T47D (cell line): ENCODE results near the gene SLAMF8.

ENCODE experiments used
- DNase-seq, 2 experiments: peaks; one replicate each; pipeline versions ENCODE4 v3.0.0 to v3.0.0-alpha.2; 2011 to 2012; ENCODE audit warnings: low read depth in 1 of 2, low spot score in 1 of 2
- JUND ChIP-seq: IDR thresholded peaks from 2 replicates; pipeline ENCODE4 v1.6.1; 2012; ENCODE audit warnings: low read depth
- in situ Hi-C: cut with HindIII; loops from 2 replicates; pipeline ENCODE4 v1.10.0; 2016; ENCODE audit warnings: low sequenced_read_pairs, low pct_unique_long_range_greater_than_20kb

SLAMF8 gene

GRCh38 chr1:159826441-159827101 lies at the start of gene SLAMF8:
Gene SLAMF8 (plus strand): TSS chr1:159826873. CDS start chr1:159826899, 26 bp downstream.
- DNase-seq, result no peak
- TF ChIP-seq JUND, result no peak
- in situ Hi-C loops, result no loop called here

DNA sequence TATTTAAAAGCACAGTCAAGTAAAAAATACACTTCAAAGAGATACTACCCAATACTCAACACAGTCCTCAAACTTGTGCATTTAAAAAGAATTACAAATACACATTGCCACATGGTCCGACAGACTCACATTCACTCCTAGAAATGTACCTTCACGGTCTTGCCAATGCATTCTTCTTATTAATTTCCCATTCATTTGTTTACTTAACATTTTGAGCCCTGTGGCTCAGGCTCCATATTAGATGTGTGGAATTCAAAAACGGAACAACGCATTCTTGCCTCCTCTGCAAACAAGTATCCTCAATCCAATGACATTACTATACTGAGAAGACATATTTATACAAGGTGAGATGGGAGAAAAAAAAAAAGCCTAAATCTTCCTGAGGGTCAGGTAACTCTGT lies 48.4 kb upstream of the SLAMF8 start:
- no peak for TF ChIP-seq JUND
- in situ Hi-C loops, result loop anchor here (25.0 kb wide), 1 partner anchor 109 kb away; no protein-coding TSS in a partner anchor
- no peak for DNase-seq

DNA sequence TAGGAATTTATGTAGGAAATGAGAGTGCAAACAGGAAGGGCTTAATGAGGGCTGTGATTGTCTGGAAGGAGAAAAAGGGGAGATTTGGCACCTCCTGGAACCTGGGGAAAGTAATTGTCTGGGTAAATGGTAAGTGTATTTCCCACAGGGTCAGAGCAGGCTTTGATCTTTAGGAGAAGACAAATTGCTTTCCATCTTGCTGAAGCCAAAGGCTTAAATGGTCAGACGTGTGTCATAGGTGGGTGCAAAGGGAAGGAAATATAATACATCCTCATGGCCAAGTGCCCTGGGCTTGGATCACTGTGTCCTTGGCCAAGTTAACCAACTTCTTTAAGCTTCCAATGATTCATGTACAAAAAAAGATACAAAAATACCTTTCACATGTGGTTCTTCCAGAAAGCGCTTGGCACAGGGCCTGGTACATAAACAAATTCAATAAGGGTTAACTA lies 47.2 kb upstream of the SLAMF8 start:
- in situ Hi-C loops, result loop anchor here (25.0 kb wide), 1 partner anchor 108 kb away; no protein-coding TSS in a partner anchor
- no peak for TF ChIP-seq JUND

DNA sequence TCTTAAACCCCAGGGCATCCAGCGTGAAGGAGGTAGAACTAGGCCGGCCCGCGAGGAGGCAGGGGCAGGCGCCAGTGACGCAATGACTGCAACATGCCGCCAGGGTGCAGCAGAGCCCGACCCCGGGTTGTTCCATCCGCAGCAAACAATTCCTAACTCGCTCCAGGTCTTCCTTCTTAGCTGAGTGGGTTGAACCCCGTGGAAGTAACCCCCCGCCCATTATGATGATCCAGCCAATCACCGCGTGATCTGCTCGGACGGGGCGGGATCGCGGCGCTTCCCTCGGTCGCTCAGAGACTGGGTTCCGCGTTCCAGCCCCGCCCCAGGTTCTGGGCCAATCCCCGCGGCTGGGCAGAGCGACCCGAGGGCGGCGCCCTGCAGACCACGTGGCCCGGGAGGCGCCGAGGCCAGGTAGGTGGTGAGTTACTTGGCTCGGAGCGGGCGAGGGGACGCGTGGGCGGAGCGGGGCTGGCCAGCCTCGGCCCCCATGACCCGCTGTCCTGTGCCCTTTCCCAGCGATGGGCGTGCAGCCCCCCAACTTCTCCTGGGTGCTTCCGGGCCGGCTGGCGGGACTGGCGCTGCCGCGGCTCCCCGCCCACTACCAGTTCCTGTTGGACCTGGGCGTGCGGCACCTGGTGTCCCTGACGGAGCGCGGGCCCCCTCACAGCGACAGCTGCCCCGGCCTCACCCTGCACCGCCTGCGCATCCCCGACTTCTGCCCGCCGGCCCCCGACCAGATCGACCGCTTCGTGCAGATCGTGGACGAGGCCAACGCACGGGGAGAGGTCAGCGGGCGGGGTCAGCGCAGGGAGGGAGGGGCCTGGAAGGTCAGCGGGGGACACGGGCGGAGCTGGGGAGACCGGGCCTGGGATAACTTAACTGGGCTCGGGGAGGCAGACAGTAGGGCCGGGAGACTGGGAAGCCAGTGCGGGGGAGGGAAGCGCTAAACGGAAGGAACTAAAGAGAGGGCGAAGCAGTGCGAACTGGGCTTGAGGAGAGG lies 45.8 kb upstream of the SLAMF8 start, which contains the start of gene DUSP23:
TSS of gene DUSP23 (plus strand) at position 380 of the 1,000 bp plus-strand sequence. CDS start at position 519, 139 bp downstream.
- DNase-seq, result peak; percentile 99 to 100
- in situ Hi-C loops, result loop anchor here (25.0 kb wide), 1 partner anchor 106 kb away; no protein-coding TSS in a partner anchor
- TF ChIP-seq JUND, result no peak

More for the DNA sequence above, 47.2 kb upstream of the SLAMF8 start:
- no peak for DNase-seq

GRCh38 chr1:159781992-159782391 lies 44.7 kb upstream of the SLAMF8 start:
- no peak for TF ChIP-seq JUND
- in situ Hi-C loops, result loop anchor here (25.0 kb wide), 1 partner anchor 105 kb away; no protein-coding TSS in a partner anchor

DNA sequence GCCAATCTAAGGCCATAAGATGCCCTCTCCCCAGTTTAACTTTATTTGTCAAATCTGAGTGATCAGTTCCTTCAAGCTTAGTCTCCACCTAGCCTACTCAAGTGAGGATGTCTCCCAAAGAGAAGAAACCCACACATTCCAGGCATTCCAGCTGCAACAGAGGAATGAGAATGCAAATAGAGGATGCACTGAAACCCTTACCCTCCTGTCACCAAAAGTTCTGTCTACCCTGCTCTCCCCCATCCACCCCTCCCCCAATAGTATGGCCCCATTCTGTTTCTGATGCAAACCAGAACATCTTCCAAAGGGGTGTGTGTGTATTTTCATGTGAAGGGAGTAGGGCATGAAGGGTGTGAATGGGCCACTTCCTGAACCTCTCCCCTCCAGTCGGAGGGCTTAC lies 42.9 kb upstream of the SLAMF8 start:
- in situ Hi-C loops, result loop anchor here (25.0 kb wide), 1 partner anchor 104 kb away; no protein-coding TSS in a partner anchor
- peak in 1 of 2 experiments; percentile 42 for DNase-seq
- no peak for TF ChIP-seq JUND

More at GRCh38 chr1:159781992-159782391, 44.7 kb upstream of the SLAMF8 start:
- DNase-seq, result no peak

- in situ Hi-C loops, result loop anchor here (25.0 kb wide), 1 partner anchor 101 kb away; no protein-coding TSS in a partner anchor
- no peak for TF ChIP-seq JUND
- no peak for DNase-seq
Measured at GRCh38 chr1:159786465-159786864, 40.2 kb upstream of the SLAMF8 start.

- in situ Hi-C loops, result loop anchor here (25.0 kb wide), 1 partner anchor 100 kb away; no protein-coding TSS in a partner anchor
- no peak for DNase-seq
- no peak for TF ChIP-seq JUND
Measured at GRCh38 chr1:159786966-159787365, 39.7 kb upstream of the SLAMF8 start.

- DNase-seq, result peak in 1 of 2 experiments; percentile 48
- in situ Hi-C loops, result loop anchor here (25.0 kb wide), 1 partner anchor 97 kb away; no protein-coding TSS in a partner anchor
- TF ChIP-seq JUND, result no peak
Measured at GRCh38 chr1:159790237-159790917, 36.3 kb upstream of the SLAMF8 start.

GRCh38 chr1:159791031-159791430 lies 35.6 kb upstream of the SLAMF8 start:
- no peak for TF ChIP-seq JUND
- no peak for DNase-seq

DNA sequence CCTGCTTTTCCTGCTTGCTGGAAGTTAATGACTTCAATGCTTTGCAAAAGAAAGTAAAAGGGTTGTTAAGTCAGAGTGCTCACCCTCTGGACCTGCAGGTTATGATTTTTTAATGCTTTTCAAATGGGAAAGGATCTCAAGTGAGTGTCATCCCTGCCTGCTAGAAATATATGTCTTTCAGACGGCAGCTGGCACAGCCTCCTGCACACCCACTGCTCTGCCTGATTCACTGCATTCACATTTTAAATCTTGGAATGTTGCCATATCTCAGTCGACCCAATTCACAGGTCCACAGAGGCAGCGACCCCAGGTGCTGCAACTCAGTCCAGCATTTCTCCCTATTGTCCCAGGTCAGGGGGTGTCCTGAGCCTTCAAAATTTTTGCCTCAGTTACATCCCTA lies 35.2 kb upstream of the SLAMF8 start:
- in situ Hi-C loops, result loop anchor here (25.0 kb wide), 1 partner anchor 96 kb away; no protein-coding TSS in a partner anchor
- no peak for DNase-seq

More at GRCh38 chr1:159791031-159791430, 35.6 kb upstream of the SLAMF8 start:
- in situ Hi-C loops, result loop anchor here (25.0 kb wide), 1 partner anchor 96 kb away; no protein-coding TSS in a partner anchor

GRCh38 chr1:159795534-159795933 lies 31.1 kb upstream of the SLAMF8 start:
- TF ChIP-seq JUND, result no peak
- no peak for DNase-seq
- in situ Hi-C loops, result loop anchor here (25.0 kb wide), 1 partner anchor 92 kb away; no protein-coding TSS in a partner anchor

More for the DNA sequence above, 35.2 kb upstream of the SLAMF8 start:
- no peak for TF ChIP-seq JUND
